H1 (cell line): ENCODE measurements around the gene QRICH1.

ENCODE experiments used
- BCL11A ChIP-seq, 2 experiments: IDR thresholded peaks; one replicate each; pipeline ENCODE4 v1.6.1; 2011; ENCODE audit warnings: low read depth in 2 of 2, low read length in 2 of 2, mild to moderate bottlenecking in 2 of 2
- EZH2 ChIP-seq: fragments of 200-600 bp; sonication (generic); IDR thresholded peaks from 2 replicates; pipeline ENCODE4 v1.7.1; 2012; ENCODE audit warnings: low read depth, mild to moderate bottlenecking, moderate library complexity, low read length, inconsistent platforms; ENCODE audit not compliant: severe bottlenecking
- SUZ12 ChIP-seq: fragments of 200-600 bp; sonication (generic); IDR thresholded peaks from 2 replicates; pipeline ENCODE4 v1.6.1; 2012; ENCODE audit warnings: mild to moderate bottlenecking, inconsistent platforms, low read length, moderate library complexity, mixed read lengths
- TBP ChIP-seq: IDR thresholded peaks from 2 replicates; pipeline ENCODE4 v1.6.1; 2011; ENCODE audit warnings: low read depth, low read length, improper control_type of control experiment
- TF ChIP-seq, protein P1 (sequence below), 3 experiments: IDR thresholded peaks; 1 replicate in 2 of 3; 2 replicates in 1 of 3; pipeline versions ENCODE4 v1.5.1 to v1.6.1; 2011; ENCODE audit warnings: low read length in 3 of 3, mild to moderate bottlenecking in 3 of 3, inconsistent platforms in 2 of 3, low read depth in 1 of 3, moderate library complexity in 1 of 3; ENCODE audit not compliant: insufficient read depth in 1 of 3; ENCODE audit errors: control extremely low read depth in 1 of 3
- TF ChIP-seq, protein P2 (sequence below): IDR thresholded peaks from 2 replicates; pipeline ENCODE4 v1.6.1; 2011; ENCODE audit warnings: low read length, improper control_type of control experiment

DNA sequence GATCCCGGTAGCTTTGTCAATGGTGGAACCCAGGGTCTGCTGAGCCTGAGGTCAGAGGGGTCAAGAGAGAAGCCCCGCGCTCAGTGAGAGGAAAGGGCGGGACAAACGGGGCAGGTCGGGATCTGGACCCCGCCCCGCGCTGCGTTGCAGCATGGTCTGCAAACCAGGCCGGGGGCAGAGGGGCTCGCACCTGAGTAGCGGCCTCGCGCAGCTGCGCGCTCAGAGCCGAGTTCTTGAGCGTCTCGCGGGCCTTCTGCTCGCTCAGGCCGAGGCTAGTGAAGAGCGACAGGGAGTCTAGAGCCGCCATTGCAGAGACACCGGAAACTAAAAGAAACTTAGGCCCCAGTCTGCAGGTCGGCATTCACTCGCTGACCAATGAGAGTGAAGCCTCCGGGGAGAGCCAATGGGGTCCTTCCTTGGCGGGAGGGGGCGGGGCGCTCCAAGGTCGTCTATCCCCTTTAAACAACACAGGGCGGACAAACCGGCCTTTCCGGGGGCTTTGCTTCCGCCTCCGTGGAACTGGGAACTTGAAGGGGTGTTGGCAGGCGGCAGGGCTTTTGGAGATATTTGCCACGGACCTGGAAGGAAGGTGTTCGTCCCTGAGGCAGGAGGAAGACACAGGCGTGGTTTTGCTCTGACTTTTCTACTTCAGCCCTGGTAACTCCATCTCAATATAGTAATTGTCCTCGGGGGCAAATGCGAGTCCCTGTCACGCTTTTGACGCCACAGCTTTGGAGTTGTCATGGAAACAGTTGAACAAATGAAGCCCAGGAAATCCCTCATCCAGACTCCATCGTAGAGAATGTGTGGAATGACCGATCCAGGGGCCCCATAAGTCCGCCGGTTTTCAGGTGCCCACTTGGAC, 10.8 kb upstream of the QRICH1 start, which contains the start of gene QARS1:
- TF ChIP-seq EZH2 (no peak), SUZ12 (no peak), BCL11A (IDR thresholded peaks at IDR 0.05; ENCODE audit: low read depth in 2 of 2, low read length in 2 of 2) (no peak), TBP (peak; percentile 93)
- TF ChIP-seq, protein P1, sequence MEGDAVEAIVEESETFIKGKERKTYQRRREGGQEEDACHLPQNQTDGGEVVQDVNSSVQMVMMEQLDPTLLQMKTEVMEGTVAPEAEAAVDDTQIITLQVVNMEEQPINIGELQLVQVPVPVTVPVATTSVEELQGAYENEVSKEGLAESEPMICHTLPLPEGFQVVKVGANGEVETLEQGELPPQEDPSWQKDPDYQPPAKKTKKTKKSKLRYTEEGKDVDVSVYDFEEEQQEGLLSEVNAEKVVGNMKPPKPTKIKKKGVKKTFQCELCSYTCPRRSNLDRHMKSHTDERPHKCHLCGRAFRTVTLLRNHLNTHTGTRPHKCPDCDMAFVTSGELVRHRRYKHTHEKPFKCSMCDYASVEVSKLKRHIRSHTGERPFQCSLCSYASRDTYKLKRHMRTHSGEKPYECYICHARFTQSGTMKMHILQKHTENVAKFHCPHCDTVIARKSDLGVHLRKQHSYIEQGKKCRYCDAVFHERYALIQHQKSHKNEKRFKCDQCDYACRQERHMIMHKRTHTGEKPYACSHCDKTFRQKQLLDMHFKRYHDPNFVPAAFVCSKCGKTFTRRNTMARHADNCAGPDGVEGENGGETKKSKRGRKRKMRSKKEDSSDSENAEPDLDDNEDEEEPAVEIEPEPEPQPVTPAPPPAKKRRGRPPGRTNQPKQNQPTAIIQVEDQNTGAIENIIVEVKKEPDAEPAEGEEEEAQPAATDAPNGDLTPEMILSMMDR (IDR thresholded peaks at IDR 0.05; ENCODE audit: control extremely low read depth in 1 of 3, insufficient read depth in 1 of 3, low read depth in 1 of 3, low read length in 3 of 3): no peak
- TF ChIP-seq, protein P2, sequence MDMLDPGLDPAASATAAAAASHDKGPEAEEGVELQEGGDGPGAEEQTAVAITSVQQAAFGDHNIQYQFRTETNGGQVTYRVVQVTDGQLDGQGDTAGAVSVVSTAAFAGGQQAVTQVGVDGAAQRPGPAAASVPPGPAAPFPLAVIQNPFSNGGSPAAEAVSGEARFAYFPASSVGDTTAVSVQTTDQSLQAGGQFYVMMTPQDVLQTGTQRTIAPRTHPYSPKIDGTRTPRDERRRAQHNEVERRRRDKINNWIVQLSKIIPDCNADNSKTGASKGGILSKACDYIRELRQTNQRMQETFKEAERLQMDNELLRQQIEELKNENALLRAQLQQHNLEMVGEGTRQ: no peak
